Uterus (tissue), 4 donors: ENCODE data around the gene MAML2. TPM values are rescaled to one million over a fixed set of nuclear protein-coding genes. Genes with fewer than 3 reads are reported as not detected.

Experiments
- DNase-seq, 2 donors: peaks; one replicate each; pipeline ENCODE4 v3.0.0-alpha.2; 2019 to 2020
- H3K27ac ChIP-seq, 2 donors: fragments of 200-600 bp; sonication (generic); 1 replicate in 1 of 2; 2 replicates in 1 of 2; pipeline ENCODE4 v1.5.1; 2016 to 2018
- H3K27me3 ChIP-seq, 2 donors: fragments of 200-600 bp; sonication (generic); one replicate each; pipeline ENCODE4 v1.5.1; 2018 to 2019; ENCODE audit warnings: control low read depth in 1 of 2
- H3K36me3 ChIP-seq, 2 donors: fragments of 200-600 bp; sonication (generic); one replicate each; pipeline ENCODE4 v1.5.1; 2019; ENCODE audit warnings: control low read depth in 1 of 2
- H3K4me1 ChIP-seq, 2 donors: fragments of 200-600 bp; sonication (generic); one replicate each; pipeline ENCODE4 v1.5.1; 2018 to 2019; ENCODE audit warnings: control low read depth in 1 of 2
- H3K4me3 ChIP-seq, 2 donors: fragments of 200-600 bp; sonication (generic); 1 replicate in 1 of 2; 2 replicates in 1 of 2; pipeline ENCODE4 v1.5.1; 2018 to 2019; ENCODE audit warnings: mild to moderate bottlenecking in 1 of 2
- H3K9me3 ChIP-seq, 2 donors: fragments of 200-600 bp; sonication (generic); one replicate each; pipeline ENCODE4 v1.5.1; 2019; ENCODE audit warnings: control low read depth in 1 of 2
- CTCF ChIP-seq, 4 experiments: fragments of 200-600 bp in 2 of 4; fragments of 450-650 bp in 2 of 4; sonication (generic) in 2 of 4; IDR thresholded peaks; one replicate each; pipeline ENCODE4 v1.5.1; 2016 to 2019; ENCODE audit warnings: antibody characterized with exemption in 4 of 4, mild to moderate bottlenecking in 2 of 4, moderate library complexity in 1 of 4
- POLR2A ChIP-seq, 2 donors: fragments of 450-650 bp; IDR thresholded peaks; one replicate each; pipeline ENCODE4 v1.6.1; 2016; ENCODE audit warnings: antibody characterized with exemption in 2 of 2, mild to moderate bottlenecking in 1 of 2, moderate library complexity in 1 of 2
- intact Hi-C: fragments of 100-400 bp; cut with DNase I; formaldehyde crosslinking; loops from one replicate; pipeline ENCODE4 v1.15.1; 2023; ENCODE audit warnings: low total_unique reads
- total RNA-seq, 4 donors: library from RNA; depleted of rRNA in 3 of 4; stranded (reverse); fragments of >200 nt in 3 of 4; gene quantifications; one replicate each; pipeline versions ENCODE4 v1.1.0 to v1.2.4, GENCODE V29; 2014 to 2023
- donor health status: DM: yes; HTN: yes; CAD: no.

The MAML2 gene
- total RNA-seq, 4 donors from 2014 or later: 8.2 to 35.9 (median 19.8) TPM

- Histone ChIP-seq H3K4me1 (no peaks in the 10 kb centered on the region), H3K9me3 (no peaks in the 10 kb centered on the region), H3K4me3 (no peak overlapping the region), H3K36me3 (no peaks in the 10 kb centered on the region), H3K27me3 (no peaks in the 10 kb centered on the region), H3K27ac (peak overlapping the region; percentile 35 to 50)
- peak; percentile 44 to 60 (median 50) for TF ChIP-seq CTCF (IDR thresholded peaks at IDR 0.05)
- no peak for TF ChIP-seq POLR2A (IDR thresholded peaks at IDR 0.05)
- intact Hi-C loops: no loop called here
- DNase-seq: peak; percentile 25 to 29
These were observed 330.7 kb downstream of the MAML2 start for GRCh38 chr11:96012086-96012824.

- Histone ChIP-seq H3K27ac (no peak overlapping the region), H3K4me1 (no peaks in the 10 kb centered on the region), H3K27me3 (no peaks in the 10 kb centered on the region), H3K4me3 (no peak overlapping the region), H3K9me3 (no peaks in the 10 kb centered on the region), H3K36me3 (no peaks in the 10 kb centered on the region)
- DNase-seq: no peak
- intact Hi-C loops: no loop called here
- TF ChIP-seq CTCF (IDR thresholded peaks at IDR 0.05) (no peak), POLR2A (IDR thresholded peaks at IDR 0.05) (no peak)
These were observed 332.3 kb downstream of the MAML2 start for GRCh38 chr11:96010683-96011082.

GRCh38 chr11:96008161-96008720 is 334.8 kb downstream of the MAML2 start:
- Histone ChIP-seq H3K9me3 (no peaks in the 10 kb centered on the region), H3K4me3 (no peak overlapping the region), H3K27ac (no peak overlapping the region), H3K27me3 (no peaks in the 10 kb centered on the region), H3K4me1 (no peaks in the 10 kb centered on the region), H3K36me3 (no peaks in the 10 kb centered on the region)
- TF ChIP-seq CTCF (IDR thresholded peaks at IDR 0.05) (no peak), POLR2A (IDR thresholded peaks at IDR 0.05) (no peak)
- intact Hi-C loops: no loop called here
- no peak for DNase-seq

- DNase-seq: no peak
- intact Hi-C loops: no loop called here
These were observed 337.0 kb downstream of the MAML2 start for GRCh38 chr11:96006037-96006436.

More at GRCh38 chr11:96006037-96006436, 337.0 kb downstream of the MAML2 start:
- Histone ChIP-seq H3K36me3 (no peaks in the 10 kb centered on the region), H3K27me3 (no peaks in the 10 kb centered on the region), H3K27ac (no peak overlapping the region), H3K4me3 (no peak overlapping the region), H3K9me3 (no peaks in the 10 kb centered on the region), H3K4me1 (no peaks in the 10 kb centered on the region)
- TF ChIP-seq POLR2A (IDR thresholded peaks at IDR 0.05) (no peak), CTCF (IDR thresholded peaks at IDR 0.05) (no peak)
